GM18873 (cell line): ENCODE data around the gene LLGL1.
A peak's percentile ranks its signal among the peaks of the same experiment; 100 is the strongest.

Source experiments
- ATAC-seq: cut with Tn5 transposase; IDR thresholded peaks from one replicate; pipeline ENCODE4 v1.9.1; 2021; ENCODE audit warnings: mild to moderate bottlenecking, moderate library complexity, moderate number of reproducible peaks; ENCODE audit not compliant: unreplicated experiment, low FRiP score

Gene LLGL1

DNA sequence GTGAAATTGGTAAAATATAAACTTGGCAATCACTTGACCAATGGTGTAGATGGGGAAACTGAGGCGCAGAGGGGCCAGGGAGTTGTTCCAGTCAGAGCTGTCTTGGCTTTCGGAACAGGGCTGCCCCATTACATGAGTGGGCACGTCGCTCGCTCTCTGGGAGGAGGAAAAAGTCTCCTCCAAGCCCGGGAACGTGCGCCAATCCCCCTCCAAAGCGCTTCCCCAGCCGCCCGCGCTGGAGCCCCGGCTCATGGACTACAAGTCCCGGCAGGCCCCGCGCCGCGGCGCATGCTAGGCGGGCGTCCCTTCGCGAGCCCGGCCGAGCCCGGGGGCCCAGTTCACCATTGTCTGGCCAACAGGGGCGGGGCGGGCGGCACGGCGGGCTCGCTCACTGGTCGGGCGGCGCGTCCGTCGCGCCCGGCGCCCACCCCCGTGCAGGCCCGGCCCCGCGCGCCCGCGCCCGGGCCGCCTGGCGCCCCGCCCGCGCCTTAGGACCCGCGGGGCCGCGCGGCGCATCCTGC is at the start of gene LLGL1:
LLGL1 (plus strand) TSS at position 515 of the 521 bp plus-strand sequence. CDS start 48 bp downstream, outside the sequence.
- peak; percentile 43 for ATAC-seq

DNA sequence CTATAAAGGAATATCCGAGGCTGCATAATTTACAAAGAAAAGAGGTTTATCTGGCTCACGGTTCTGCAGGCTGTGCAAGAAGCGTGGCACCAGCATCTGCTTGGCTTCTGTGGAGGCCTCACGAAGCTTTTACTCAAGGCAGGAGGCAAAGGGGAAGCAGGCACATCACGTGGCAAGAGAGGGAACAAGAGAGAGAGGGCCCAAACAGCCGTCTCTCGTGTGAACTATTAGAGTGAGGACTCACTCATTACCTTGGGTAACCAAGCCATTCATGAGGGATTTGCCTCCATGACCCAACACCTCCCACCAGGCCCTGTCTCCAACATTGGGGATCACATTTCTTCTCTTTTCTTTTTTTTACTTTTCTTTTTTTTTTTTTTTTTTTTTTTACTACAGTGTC is 49.3 kb upstream of the LLGL1 start:
- no peak for ATAC-seq

DNA sequence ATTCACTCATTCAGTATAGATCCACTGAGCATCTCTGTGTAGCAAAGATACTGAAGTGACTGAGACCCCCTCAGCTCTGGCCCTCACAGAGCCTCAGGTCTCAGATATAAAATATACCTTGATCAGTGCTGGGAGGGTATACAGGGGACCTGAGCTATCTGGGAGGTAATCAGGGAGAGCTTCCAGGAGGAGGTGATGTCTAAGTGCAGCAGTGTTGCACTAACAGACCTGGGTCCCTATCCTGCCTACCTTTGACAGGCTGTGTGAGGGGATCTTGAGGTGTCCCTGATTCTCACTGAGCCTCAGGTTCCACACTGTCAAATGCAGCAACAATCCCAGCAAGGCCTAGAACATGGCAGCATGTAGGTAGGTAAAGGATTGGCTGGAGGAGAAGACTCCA is 48.3 kb upstream of the LLGL1 start:
- ATAC-seq = no peak

DNA sequence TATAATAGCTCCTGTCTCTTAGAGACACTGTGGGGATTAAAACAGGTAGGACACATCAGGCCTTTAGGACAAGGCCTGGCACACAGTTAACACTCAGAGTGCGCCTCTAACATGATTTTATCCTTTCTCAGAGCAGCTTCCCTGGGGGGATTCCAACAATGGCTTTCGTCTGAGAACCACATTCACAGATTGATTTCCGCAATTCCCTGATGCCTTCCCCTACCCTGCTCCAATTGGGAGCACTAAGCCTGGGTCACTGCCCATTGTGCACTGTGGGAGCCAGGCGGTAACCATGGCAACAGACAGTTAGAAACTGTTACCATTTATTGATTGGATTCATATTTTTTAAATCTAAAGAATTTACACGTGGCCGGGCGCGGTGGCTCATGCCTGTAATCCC is 47.7 kb upstream of the LLGL1 start:
- no peak for ATAC-seq

DNA sequence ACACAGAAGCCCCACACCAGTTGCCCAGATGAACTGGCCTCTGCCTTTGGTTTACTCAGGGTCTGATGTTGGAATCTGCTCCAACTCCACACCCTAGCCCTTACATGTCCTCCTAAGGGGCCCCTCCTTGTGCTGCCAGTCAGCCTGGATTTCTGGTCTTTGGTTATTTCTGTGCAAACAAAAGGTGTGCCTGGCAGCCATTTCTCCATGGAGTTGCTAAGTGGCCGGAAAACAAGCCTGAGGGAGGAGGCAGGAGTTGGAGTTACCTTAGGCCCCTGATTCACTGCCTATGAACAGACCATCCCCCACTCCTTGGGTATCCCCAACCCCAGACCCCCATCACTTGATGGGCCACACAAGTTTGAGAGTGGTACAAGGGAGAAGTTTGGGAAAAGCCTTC is 46.2 kb upstream of the LLGL1 start:
- no peak for ATAC-seq

DNA sequence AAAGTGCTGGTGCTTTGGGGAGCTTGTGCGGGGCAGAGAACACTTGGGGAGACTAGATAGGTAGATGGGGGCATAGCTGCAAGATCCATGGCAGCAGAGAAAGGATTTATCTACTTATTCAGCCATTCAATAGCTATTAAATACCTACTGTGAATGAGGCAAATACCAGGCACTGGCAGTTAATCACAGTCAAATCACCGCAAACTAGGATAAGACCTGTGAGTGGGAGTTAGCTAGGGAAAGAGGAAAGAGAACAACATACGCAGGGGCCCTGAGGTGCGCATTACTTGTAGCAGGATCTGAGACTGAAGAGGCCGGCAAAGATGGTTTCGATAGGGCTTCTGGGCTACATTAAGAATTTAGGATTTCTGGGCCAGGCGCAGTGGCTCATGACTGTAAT is 45.6 kb upstream of the LLGL1 start:
- no peak for ATAC-seq

DNA sequence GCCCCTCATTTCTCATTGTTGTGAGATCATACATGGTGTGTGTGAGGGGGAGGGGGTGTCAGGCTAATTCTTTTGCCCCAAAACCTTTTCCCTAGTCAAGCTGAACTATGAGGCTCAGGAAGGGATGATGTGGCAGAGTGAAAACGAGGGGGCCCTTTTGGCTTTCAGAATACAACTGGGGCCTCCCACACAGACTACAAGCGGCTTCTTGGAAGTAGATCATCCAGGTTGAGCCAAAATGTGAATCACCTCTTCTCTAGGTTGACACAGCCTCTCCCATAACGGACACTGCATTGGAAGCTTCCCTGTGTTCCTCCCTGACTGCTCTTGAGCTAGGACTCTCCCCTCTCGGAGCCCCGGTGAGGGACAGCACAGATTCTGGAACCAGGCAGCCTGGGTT is 44.1 kb upstream of the LLGL1 start:
- ATAC-seq = no peak

DNA sequence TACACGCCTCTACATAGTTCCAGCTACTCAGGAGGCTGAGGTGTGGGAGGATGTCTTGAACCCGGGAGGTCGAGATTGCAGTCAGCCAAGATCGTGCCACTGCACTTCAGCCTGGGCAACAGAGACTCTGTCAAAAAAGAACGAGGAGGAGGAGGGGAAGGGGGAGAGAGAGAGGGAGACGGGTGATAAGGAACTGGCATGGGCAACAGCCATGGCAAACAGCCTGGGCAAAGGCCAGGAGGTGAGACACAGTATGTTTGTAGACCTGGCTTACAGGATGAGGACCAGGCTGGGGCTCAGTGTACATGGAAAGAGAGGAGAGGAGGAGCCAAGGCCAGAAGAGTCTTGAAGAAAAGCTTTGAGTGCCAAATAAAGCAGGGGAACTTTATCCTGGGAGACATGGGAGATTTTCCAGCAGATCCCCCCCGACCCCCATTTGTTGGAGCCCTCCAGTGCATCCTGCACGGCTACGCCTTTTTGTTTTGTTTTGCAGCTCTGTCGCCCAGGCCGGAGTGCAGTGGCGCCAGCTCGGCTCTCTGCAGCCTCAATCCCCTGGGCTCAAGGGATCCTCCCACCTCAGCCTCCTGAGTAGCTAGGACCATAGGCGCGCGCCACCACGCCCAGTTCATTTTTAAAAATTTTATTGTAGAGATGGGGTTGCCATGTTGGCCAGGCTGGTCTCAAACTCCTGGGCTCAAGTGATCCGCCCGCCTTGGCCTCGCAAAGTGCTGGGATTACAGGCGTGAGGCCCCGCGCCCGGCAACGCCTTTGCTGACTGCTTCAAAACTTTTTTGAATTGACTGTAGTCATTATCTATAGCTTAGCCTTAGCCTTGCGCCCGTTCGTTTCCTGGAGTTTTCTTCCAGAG is 43.1 kb upstream of the LLGL1 start:
- no peak for ATAC-seq

DNA sequence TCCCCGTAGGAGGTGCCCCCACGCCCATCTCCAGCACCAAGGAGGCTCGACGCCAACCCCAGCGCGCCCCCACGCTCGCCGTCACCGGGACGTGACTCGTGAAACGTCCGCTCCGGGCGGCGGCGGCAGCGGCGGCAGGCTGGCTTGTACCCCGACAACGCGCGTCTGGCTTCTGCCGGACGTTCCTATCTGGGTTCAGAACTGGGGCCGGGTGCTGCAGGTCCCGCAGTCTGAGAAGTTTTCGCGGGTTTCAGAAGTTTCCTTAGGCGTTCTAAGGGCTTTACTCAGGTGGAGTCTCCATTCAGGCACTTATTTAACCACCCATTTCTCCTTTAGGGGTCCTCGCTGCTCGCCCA is 42.5 kb upstream of the LLGL1 start:
- peak; percentile 24 for ATAC-seq

DNA sequence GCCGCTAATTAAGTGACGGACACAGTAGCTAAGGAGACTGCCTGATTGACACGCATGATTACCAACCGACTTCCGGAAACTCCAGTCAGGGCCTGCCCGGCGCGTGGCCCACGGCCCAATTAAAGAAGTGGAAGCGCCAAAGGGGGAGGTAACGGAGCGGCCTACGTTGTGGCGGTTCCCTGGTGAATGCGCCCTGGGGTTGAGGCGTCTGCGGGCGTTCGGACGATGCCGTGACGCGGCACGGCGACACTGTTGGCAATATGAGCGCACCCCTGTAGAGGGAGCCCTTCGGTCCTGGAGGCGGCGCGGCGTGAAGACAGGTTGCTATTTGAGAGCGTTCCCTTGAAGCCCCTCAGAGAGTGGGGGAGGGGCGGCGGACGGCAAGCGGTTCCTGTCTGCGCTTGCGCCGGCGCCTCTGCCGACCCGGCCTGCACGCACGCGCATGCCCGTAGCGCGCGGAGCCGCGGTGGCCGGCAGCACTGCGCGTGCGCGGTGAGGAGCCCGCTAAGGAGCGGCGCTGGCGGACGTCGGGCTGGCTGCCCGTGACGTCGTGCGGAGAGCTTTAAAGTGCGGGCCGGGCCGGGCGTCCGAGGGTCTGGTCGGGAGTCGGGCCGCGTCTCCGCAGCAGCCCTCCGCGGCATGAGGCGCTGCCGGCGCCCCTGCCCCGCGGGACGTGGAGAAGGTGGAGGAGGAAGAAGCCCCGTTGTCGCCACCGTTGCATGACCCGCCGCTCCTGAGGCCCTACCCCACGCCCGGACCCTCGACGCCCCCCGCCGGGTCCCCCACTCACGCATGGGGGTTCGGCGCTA is 41.9 kb upstream of the LLGL1 start, which contains the start of gene ALKBH5:
ALKBH5 (plus strand) TSS at position 495 of the 809 bp plus-strand sequence. CDS start 416 bp downstream, outside the sequence.
- ATAC-seq = peak; percentile 74

DNA sequence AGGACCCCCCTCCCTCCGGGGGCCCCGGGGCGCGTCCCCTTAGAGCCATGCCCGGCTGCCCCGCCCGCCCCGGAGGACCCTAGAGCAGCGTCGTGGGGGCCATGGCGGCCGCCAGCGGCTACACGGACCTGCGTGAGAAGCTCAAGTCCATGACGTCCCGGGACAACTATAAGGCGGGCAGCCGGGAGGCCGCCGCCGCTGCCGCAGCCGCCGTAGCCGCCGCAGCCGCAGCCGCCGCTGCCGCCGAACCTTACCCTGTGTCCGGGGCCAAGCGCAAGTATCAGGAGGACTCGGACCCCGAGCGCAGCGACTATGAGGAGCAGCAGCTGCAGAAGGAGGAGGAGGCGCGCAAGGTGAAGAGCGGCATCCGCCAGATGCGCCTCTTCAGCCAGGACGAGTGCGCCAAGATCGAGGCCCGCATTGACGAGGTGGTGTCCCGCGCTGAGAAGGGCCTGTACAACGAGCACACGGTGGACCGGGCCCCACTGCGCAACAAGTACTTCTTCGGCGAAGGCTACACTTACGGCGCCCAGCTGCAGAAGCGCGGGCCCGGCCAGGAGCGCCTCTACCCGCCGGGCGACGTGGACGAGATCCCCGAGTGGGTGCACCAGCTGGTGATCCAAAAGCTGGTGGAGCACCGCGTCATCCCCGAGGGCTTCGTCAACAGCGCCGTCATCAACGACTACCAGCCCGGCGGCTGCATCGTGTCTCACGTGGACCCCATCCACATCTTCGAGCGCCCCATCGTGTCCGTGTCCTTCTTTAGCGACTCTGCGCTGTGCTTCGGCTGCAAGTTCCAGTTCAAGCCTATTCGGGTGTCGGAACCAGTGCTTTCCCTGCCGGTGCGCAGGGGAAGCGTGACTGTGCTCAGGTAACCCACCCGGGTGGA is 41.0 kb upstream of the LLGL1 start:
- ATAC-seq = no peak

DNA sequence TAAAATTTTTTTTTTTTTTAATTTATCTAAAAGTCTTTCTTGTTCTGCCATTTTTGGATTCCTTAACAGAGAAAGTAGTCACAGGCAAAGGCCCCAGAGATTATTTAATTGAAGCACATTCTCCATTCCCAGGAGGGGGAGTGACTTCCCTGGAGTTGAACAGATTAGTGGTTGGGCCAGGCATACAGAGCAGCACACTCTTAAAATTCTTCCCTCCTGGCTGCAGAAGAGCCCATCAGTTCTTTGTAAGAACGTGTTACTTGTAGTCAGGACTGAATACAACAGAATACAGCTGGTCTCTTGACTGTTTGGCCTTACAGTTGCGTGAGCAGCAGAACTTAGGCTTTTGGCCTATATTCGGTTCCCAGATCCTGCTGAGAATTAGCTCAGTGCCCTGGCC is 40.0 kb upstream of the LLGL1 start:
- ATAC-seq = no peak

DNA sequence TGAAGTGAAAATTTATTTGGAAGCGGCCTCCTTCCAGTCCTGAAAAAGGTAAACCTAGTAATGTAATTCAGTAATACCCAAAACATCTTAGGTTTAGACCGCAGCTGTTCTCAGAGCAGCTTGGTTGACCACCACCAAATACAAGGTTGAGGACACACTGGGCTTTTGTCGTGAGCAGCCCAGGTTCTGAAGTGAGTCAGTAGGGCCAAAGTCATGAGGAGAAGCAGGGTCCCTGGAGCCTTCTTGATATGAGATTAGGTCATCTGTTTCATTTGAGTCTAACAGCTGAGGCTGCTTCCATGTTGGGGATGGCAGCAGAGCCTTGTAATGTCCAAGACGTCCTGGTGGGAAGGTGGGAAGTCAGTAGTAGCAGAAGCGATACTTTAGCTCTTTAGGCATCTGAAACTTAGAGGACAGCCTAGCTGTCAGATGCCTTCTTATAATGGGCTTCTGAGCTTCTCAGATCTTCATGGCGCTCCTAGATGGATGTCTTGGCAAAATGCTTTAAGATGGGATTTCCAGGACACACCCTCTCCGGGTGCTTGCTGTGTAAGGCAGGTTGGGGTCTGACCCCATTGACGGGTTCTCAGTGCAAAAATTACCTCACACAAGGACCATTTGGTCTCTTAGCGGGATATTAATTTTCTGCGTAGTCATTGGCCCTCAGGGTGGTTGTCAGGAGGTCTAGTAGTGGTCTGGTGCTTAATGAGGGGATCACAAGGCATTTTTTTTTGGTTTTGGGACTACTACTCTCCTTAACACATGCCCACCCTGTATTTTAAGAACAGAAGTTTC is 39.4 kb upstream of the LLGL1 start:
- no peak for ATAC-seq

DNA sequence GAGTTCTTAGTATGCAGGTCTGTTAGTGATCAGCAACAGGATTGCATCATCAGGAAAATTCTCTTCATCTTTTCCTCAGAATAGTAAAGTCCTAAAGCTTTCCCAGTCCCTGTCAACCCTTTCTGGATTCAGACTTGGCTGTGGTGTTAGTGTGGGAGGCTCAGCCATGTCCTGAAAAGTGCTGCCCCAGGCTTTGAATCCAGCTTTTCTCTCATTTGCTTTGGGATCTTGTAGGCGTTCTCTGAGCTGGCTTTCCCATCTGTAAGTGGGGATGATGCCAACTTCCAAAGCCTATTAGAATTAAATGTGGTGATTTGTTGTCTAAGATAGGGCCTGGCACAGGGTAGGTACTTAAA is 38.8 kb upstream of the LLGL1 start:
- ATAC-seq = no peak

DNA sequence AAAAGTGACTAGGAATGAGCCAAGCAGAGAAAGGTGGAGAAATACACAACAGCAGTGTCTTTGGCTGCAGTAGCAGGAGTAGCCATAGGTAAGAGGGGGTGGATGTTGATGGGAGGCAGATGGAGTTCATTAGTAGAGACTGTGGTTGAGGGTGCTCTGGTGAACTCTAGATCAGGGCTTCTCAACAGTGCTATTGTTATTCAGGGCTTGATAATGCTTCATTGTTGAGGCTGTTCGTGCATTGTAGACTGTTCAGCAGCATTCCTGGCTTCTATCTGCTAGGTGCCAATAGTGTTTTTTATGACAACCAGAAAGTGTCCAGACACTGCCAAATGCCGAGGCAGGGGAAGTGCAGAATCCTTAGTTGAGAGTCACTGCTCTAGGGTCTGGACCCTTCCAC is 38.2 kb upstream of the LLGL1 start:
- ATAC-seq = no peak

DNA sequence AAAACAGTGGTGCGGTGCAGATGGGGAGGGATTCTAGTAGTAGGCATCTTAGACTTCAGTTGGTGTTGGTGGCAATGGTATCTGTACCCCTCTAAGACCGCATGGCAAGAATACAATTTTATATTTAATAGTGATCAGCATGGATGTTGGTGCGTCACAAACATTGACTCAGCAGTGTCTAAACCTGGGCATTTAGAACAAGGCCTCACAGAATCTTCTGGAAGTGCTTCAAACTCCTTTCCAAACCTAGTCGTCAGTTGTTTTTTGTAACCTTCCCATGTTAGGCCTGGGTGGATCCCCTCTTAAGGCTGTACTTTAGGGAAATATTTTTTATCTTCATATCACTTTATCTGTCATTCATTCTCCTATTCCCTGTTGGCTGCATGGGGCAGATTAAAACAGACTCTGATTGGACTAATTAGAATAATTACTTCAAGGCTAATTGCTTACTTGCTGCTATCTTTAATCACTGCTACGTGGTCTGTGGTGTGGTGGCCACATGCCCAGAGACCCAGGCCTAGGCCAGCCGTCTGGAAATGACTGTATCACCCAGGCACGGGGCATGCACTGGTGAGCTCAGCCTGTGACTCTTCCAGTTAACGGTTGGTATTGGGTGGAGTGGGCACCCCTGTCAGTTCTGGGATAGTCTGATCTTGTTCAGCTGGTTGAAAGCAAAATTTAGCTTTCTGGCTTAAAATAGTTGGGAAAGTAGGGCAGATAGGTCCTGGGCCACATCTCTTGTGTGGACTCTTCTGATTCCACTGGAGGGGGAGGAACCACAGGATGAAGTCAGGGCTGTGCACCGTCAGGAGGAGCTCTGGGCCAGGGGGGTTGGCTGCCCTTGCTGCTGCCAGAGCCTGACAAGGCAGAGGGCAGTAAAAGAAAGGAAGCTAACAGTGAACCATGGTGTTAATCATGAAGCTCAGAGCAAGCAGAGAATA is 37.3 kb upstream of the LLGL1 start:
- ATAC-seq = no peak

DNA sequence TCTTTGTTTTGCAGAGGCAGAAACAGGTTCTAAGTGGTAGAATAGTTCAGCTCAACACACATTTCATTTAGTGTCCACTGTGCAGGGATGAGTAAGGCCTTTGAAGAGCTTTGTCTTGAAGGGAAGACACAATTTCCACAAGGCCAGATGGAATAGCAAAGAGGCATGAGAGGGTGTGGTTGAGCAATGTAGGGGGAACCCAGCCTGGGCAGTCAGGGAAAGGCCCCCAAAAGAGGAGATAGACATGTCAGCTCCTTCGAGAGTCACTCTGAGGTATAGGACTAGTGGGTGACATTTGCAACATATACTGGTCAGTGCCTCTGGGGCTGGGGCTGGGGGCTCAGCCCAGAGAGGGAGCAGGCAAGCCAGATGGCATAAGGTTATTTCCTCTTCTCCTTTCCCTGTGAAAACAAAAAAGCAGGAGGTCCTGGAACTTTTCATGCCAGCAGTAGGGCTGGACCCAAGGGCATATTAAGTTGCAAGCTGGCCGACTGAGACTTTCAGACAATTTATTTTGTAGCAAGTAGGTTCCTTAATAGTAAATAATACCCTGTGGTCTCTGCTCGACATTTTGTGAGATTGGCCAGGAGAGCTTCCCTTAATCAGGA is 34.7 kb upstream of the LLGL1 start:
- ATAC-seq = no peak

DNA sequence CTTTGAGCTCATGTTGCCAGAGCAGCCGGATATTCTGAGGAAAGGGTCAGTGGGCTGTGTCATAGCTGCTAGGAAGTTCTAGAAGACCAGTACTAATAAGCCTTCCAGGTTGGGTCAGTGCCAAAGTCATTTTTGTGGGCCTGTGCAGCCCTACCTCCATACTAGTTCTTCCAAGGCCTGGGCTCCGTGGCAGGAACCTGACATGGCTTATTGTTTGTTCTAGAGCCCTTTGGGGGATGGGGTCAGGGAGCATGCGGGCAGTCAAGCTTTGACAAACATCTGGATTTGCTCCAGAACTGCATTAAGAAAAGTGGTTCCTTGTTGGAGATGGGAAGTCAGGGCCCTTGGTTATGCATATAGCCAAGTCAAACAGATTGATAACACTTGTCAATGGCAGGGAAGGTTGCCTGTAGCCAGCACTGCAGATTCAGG is 34.2 kb upstream of the LLGL1 start:
- no peak for ATAC-seq
